Measurements from ENCODE around the gene YY1.
"Not testable (repeated sequence)": the region's sequence is repeated elsewhere in the genome, so short reads cannot be mapped to it uniquely, and the experiment has no call there.

The YY1 gene

DNA sequence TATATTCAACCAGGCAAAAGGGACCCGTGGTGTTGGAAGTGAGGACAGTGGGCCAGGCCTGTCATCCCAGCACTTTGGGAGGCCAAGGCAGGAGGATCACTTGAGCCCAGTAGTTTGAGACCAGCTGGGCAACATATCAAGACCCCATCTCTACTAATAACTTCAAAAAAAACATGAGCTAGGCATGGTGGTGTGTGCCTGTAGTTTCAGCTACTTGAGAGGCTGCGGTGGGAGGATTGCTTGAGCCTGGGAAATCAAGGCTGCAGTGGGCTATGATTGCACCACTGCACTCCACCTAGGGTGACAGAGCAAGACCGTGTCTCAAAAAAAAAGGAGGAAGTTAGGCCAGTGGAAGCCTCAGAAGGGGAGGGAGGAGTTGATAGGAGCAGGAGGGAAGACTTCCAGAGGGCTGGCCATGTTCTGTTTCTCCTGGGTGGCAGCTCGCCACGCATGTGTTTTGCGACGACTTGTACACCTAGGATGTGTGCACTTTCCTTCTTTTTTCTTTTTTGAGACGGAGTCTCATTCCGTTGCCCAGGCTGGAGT, 57.2 kb downstream of the YY1 start:
- DNase-seq (ENCODE audit: low read depth) = no peak

- DNase-seq (ENCODE audit: low read depth) = not testable (repeated sequence)
Measured at GRCh38 chr14:100296729-100297128, 57.8 kb downstream of the YY1 start.

GRCh38 chr14:100297320-100298300, 58.7 kb downstream of the YY1 start:
- peak; percentile 83 for DNase-seq (ENCODE audit: low read depth)

- DNase-seq (ENCODE audit: low read depth) = no peak
Measured at GRCh38 chr14:100298551-100299237, 59.8 kb downstream of the YY1 start.

- DNase-seq (ENCODE audit: low read depth) = no peak
Measured at GRCh38 chr14:100299238-100299560, 60.3 kb downstream of the YY1 start.

GRCh38 chr14:100302616-100303015, 63.7 kb downstream of the YY1 start:
- DNase-seq (ENCODE audit: low read depth) = peak; percentile 42

DNA sequence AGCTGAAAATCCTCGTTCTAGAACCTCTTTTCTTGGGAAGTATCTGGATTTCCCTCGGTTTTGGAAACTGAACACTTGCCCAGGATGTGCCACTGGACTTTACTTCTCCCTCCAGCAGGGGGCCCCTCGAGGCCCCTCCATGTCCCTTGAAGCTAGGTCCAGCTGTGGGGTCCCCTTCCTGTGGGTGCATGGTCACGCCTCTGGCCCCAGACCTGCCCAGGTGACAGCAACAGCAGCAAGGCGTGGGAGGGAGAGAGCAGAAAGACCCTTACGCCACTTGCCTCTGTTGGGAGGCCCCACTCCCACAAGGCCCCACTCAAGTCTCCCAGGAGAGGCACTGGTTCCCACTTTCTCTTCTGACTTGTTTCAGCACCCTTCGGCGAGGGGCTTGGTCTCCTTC, 64.2 kb downstream of the YY1 start:
- no peak for DNase-seq (ENCODE audit: low read depth)

DNA sequence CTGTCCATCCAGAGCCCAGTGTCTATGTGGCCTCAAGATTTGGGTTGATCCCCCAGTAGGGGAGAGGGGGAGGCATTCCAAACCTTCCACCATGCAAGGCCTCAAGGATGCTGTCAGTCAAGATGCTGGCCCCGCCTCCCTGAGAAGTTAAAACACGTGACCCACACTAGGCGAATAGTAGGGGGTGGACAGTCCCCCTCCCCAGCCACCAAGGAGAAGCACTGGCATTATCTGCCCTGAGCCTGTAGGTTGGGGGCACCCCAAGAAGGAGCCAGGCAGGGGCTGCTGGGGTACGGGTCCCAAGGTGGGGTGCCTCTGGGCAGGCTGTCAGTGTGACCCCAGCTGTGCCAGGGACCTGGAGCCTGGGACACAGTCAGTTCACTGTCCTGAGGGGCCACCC, 65.0 kb downstream of the YY1 start:
- no peak for DNase-seq (ENCODE audit: low read depth)

DNA sequence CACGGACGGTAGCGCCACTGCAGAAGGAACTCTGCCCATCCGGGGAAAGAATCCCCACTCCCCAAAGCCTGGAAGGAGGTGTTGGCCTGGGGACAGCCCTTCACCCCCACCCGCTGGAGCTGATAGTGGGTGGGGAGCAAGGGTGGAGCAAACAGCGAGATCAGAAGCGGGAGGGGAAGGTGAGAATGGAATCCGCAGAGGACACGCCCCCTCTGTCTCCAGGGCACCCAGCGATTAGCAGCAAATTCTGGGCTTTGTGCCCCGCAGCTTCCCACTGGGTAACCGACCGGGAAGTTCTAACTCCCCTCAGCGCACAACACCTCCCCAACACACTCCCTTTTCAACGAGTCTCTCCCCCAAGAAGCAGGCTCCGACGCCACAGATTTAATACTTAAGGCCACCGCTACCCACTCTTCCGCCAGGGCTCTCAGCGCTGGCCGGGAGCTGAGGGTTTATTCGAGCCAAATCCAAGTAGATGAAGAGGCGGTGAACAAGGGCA, 65.9 kb downstream of the YY1 start:
- DNase-seq (ENCODE audit: low read depth) = no peak

DNA sequence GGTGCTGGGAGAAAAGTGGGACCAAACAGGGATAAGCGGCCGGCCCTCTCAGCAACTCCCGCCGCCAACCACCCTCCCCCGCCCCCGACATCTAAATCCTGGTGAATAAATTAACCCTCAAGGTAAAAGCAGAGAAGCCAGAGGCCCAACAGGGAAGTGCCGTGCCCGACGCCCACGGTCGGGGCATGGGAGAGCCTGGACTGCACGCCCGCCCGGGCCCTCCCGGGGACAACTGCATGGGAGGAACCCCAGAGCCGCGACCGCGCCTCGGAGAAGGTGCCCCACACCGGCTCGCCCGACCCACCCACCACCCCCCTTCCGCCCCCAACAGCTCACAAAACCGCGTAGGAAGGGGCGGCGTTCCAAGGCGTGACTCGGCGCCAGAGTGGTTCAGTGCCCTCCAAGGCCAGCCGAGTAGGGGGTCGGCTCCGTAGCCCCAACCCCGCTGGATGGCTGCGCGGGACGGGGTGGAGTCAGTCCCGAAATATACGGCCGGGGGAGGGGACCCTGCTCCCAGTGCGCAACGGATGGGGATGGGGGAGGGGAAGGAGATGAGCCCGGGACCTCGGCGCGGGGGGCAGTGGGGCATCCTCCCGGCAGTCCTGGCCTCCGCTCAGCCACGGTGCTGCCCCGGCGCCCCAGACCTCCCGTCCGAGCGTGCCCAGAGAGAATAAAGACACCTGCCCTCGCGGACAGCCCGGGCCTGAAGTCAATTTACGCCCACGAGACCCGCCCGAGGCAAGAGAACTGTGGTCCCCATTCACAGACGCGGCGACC, 66.6 kb downstream of the YY1 start:
- DNase-seq (ENCODE audit: low read depth) = no peak

DNA sequence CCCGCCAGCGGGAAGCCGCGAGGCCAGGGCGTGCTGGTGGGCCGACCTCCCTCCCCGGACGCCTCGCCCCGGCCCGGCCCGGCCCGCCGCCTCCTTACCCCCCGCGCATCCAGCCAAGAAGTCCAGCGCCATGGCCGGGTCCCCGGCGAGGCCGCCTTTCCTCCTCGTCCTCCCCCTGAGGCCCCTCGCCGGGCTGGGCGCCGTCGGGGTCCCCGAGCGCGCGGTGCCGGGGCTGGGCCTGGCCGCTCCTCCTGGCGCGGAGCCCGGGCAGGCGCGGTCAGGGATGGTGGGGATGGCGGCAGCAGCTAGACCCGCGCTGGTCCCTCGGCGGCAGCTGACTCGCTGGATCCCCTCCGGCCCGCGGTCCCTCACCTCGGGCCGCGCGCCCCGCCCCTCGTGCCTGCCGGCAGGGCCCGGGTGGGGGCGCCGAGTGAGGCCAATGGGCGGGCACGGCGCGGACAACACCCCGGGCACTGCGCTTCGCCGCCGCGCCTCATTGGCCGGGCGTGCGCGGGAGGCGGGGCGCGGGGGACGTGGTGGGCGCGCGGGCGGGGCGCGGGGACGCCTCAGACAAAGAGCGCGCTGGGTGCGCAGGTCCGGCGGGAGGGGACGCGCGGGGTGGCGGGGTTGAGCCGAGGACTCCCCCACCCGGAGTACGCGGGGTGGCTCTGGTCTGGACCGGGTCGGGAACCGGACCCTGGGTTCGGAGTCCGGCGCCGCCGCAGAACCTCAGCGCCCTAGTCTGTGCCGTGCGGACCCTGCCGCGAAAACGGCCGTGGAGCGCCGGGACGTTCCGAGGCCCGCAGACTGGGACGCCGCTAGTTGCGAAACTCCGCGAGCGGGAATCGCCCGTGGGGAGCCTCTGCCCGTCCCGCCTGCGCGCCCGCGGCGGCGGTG, 67.4 kb downstream of the YY1 start, which contains the start of gene SLC25A29:
TSS of gene SLC25A29 (minus strand) at position 344 of the 897 bp plus-strand sequence. CDS start at position 132, 212 bp downstream.
- DNase-seq (ENCODE audit: low read depth) = peak; percentile 85

GRCh38 chr14:100306998-100307765, 68.2 kb downstream of the YY1 start:
- peak; percentile 17 for DNase-seq (ENCODE audit: low read depth)

DNA sequence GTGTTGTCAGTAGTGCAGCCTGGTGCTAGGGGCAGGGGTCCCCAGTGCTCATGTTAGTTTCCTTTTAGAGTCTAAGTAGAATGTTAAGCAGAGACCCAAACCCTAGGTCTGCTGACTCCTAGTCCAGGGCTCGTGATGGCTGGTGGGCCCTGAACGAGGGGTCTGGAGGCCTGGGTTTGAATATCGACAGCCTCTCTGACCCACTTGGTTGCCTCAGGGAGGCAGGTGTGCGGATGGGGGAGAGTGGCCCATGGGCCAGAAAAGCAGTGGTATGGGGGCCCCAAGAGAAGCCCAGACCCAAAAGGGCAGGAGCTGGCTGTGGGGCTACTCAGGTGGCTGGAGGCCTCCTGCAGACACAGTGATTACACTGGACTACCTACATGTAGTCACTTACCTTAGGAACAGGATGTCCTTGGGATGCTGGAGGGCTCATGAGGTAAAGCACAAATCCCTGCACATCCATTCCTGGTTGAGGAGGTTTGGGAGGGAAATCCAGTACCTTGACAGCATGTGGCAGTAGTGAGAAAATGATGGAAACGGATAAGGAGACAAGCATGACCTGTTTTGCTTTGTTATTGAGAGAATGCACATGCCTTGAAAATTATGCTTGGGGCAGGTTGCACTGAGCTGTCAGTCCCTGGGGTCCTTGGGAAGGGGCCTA, 69.0 kb downstream of the YY1 start:
- DNase-seq (ENCODE audit: low read depth) = no peak

DNA sequence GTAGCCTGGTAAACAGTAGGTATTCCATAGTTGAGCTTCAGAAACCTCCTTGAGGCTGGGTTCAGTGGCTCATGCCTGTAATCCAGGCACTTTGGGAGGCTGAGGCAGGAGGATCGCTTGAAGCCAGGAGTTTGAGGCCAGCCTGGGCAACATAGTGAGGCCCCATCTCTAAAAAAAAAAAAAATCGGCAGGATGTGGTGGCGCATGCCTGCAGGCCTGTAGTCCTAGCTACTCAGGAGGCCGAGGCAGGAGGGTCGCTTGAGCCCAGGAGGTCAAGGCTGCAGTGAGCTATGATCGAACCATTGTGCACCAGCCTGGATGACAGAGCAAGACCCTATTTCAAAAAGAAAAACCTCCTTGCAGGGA, 69.5 kb downstream of the YY1 start:
- not testable (repeated sequence) for DNase-seq (ENCODE audit: low read depth)

DNA sequence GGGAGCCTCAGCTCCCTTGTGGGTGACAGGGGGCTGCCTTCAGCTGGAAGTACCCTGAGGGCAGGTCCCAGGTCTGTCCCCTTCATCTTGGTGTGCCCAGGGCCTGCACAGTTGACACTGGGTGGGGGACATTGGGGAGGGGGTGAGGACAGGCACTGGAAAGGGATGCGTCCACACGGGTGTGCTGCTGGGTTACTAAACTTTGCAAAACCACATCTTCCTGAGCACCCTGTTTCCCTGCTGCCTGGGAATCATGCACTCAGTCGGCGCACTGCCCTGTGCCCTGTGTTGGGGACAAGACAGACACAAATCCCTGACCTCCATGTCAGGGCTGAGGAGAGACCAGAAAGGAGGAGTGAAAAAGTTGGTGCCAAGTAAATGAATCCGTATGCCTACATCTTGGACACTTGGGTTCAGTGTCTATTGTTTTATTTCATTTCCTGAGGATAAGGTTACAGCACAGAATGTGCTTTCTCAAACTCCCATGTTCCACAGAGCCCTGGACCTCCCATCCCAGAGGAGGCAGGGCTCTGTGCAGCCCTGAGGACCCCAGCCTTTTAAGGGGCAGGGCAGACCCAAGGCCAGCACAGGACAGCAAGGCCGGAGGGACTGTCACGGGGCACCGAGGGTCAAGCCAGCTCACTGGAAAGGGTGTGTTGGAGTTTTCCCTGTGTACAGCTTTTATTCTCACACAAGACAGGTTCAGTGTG, 70.2 kb downstream of the YY1 start:
- no peak for DNase-seq (ENCODE audit: low read depth)

DNA sequence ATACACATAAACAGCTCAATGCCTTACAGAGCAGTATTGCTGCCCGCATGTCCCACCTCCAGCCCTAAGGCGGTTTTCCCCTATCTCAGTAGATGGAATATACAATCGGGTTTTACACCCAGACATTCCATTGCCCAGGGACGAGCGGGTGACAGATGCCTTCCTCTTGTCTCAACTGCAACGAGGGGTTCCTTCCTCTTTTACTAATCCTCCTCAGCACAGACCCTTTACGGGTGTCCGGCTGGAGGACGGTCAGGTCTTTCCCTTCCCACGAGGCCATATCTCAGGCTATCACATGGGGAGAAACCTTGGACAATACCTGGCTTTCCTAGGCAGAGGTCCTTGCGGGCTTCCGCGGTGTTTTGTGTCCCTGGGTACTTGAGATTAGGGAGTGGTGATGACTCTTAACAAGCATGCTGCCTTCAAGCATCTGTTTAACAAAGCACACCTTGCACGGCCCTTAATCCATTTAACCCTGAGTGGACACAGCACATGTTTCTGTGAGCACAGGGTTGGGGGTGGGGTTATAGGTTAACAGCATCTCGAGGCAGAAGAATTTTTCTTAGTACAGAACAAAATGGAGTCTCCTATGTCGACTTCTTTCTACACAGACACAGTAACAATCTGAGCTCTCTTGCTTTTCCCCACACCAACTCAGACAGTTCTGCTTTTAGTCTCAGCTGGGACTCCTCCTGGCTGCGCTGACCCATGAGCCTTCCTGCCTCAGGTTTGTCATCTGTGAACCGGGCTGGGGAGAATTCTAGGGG, 73.3 kb downstream of the YY1 start:
- not testable (repeated sequence) for DNase-seq (ENCODE audit: low read depth)

- no peak for DNase-seq (ENCODE audit: low read depth)
Measured at GRCh38 chr14:100312877-100313400, 74.0 kb downstream of the YY1 start.
